Heart left ventricle (tissue), 16 donors: ENCODE results near the gene SLC7A4. TPM values are rescaled to one million over a fixed set of nuclear protein-coding genes. Genes with fewer than 3 reads are reported as not detected.
A peak's percentile ranks its signal among the peaks of the same experiment; 100 is the strongest.

ENCODE experiments used
- ATAC-seq, 4 donors: fragments of 200-7000 bp; cut with Tn5 transposase; one replicate each; pipeline ENCODE4 v1.9.1; 2020 to 2022; ENCODE audit warnings: moderate library complexity in 4 of 4, mild to moderate bottlenecking in 3 of 4, moderate number of reproducible peaks in 1 of 4
- DNase-seq, 5 donors: peaks; one replicate each; pipeline ENCODE4 v3.0.0-alpha.2; 2020
- H3K27ac ChIP-seq, 12 donors: fragments of 200-600 bp; sonication (generic) in 4 of 12; one replicate each; pipeline versions ENCODE4 v1.5.0 to v1.8.0; 2016 to 2022; ENCODE audit warnings: mild to moderate bottlenecking in 2 of 12
- H3K27me3 ChIP-seq, 9 donors: fragments of 200-600 bp; sonication (generic) in 2 of 9; one replicate each; pipeline versions ENCODE4 v1.5.1 to v1.8.0; 2016 to 2022; ENCODE audit warnings: mild to moderate bottlenecking in 3 of 9
- H3K36me3 ChIP-seq, 9 donors: fragments of 200-600 bp; sonication (generic) in 2 of 9; one replicate each; pipeline versions ENCODE4 v1.5.0 to v1.8.0; 2018 to 2022; ENCODE audit warnings: mild to moderate bottlenecking in 2 of 9
- H3K4me1 ChIP-seq, 12 donors: fragments of 200-600 bp; sonication (generic) in 4 of 12; one replicate each; pipeline versions ENCODE4 v1.5.0 to v1.8.0; 2016 to 2022; ENCODE audit warnings: mild to moderate bottlenecking in 3 of 12
- H3K4me3 ChIP-seq, 12 donors: fragments of 200-600 bp; sonication (generic) in 4 of 12; one replicate each; pipeline versions ENCODE4 v1.5.0 to v1.8.0; 2017 to 2022; ENCODE audit warnings: mild to moderate bottlenecking in 9 of 12, moderate library complexity in 4 of 12
- H3K9me3 ChIP-seq, 12 donors: fragments of 200-600 bp; sonication (generic) in 4 of 12; one replicate each; pipeline versions ENCODE4 v1.5.0 to v1.8.0; 2016 to 2022; ENCODE audit warnings: mild to moderate bottlenecking in 1 of 12
- POLR2A ChIP-seq, 2 donors: fragments of 450-650 bp; IDR thresholded peaks; one replicate each; pipeline ENCODE4 v1.6.1; 2017; ENCODE audit warnings: antibody characterized with exemption in 2 of 2, mild to moderate bottlenecking in 2 of 2, moderate library complexity in 2 of 2
- WGBS, 4 donors: extraction: QIAGEN DNeasy Blood & Tissue Kit in 2 of 4; methylation state at CpG; one replicate each; pipeline versions ENCODE4 v1.1.5 to v1.1.7; 2013 to 2018; 5-methylcytosine and 5-hydroxymethylcytosine counted together
- intact Hi-C, 10 donors: fragments of 100-400 bp; cut with DNase I; formaldehyde crosslinking; loops; one replicate each; pipeline versions ENCODE4 v1.11.1 to v1.14.2; 2022
- polyA plus RNA-seq, 2 donors: library from polyadenylated mRNA; stranded (reverse); fragments of 200-250 nt; gene quantifications; one replicate each; pipeline ENCODE4 v1.2.3, GENCODE V29; 2013
- total RNA-seq, 9 donors: library from RNA; depleted of rRNA in 2 of 9; stranded (reverse); fragments of >200 nt in 2 of 9; fragmentation: NEBNext Ultra II Directional in 3 of 9; extraction: Animal tissue kit (Norgen Biotek cat#: 25700) in 3 of 9; gene quantifications; one replicate each; pipeline versions ENCODE4 v1.1.0 to v1.2.4, GENCODE V29; 2016 to 2023
- TF ChIP-seq, protein P1 (sequence below), 12 donors: fragments of 200-600 bp; sonication (generic) in 4 of 12; IDR thresholded peaks; one replicate each; pipeline versions ENCODE4 v1.5.0 to v1.8.0; 2018 to 2022; ENCODE audit warnings: antibody characterized with exemption in 12 of 12, mild to moderate bottlenecking in 5 of 12
- donor health status: ischemic (EF 13 %, LVEDD 7.1; RV severe dilation, severe dysfunction).
- donor health status: healthy with polysubstance abuse.
- donor health status: DM: no; HTN: yes; CAD: no.
- donor health status: DM: no; HTN: no; CAD: no.
- donor health status: ischemic (EF 25% LVEDD 6.9; RV normal size, moderate dysfunction).
- donor health status: ischemic (EF 25% LVEDD 5.7; RV mildly dilated, moderate dysfunction).
- donor health status: healthy.
- donor health status: DM: yes; HTN: yes; CAD: no.
- donor health status: ischemic (EF 35%, LVEDD 5.7; RV mildly dilated, moderate dysfunction).
- donor health status: nonischemic (EF 11% LVEDD 7.7; RV severe dilation, severe dysfunction).
- donor health status: DM: yes; HTN: yes; CAD: no.
- donor health status: PGD.
- donor health status: ischemic (EF 29% LVEDD 5.4; RV normal size, mild dysfunction).
- donor health status: nonischemic (EF 23%, LVEDD 6.1; RV moderate dilation, normal function).

SLC7A4 gene
- total and polyA plus RNA-seq, 11 donors, result 0.24 to 2.8 (median 0.31) TPM; not detected in 8

DNA sequence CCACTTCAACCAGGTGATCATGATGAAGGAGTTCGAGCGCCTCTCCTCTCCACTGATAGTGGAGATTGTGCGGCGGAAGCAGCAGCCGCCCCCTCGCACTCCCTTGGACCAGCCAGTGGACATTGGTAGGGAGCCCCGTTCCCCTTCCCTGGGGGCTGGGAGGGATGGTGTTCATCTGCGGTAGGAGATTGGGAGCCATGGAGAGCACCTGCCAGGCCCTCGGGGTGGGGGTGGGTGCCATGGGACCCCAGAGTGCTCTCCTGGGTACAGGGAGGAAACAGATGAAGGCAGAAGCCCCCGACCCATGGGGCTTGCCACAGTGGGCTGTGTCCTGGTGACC lies 37.5 kb downstream of the SLC7A4 start:
- Histone ChIP-seq H3K4me3 (no peak overlapping the region), H3K4me1 (peaks cover 0 to 5% (median 2%) of the 10 kb centered on the region in 12 donors), H3K27me3 (no peaks in the 10 kb centered on the region), H3K27ac (no peak overlapping the region), H3K9me3 (no peaks in the 10 kb centered on the region), H3K36me3 (peaks cover 0 to 96% (median 68%) of the 10 kb centered on the region in 9 donors)
- no peak for TF ChIP-seq POLR2A (IDR thresholded peaks at IDR 0.05)
- TF ChIP-seq, protein P1, sequence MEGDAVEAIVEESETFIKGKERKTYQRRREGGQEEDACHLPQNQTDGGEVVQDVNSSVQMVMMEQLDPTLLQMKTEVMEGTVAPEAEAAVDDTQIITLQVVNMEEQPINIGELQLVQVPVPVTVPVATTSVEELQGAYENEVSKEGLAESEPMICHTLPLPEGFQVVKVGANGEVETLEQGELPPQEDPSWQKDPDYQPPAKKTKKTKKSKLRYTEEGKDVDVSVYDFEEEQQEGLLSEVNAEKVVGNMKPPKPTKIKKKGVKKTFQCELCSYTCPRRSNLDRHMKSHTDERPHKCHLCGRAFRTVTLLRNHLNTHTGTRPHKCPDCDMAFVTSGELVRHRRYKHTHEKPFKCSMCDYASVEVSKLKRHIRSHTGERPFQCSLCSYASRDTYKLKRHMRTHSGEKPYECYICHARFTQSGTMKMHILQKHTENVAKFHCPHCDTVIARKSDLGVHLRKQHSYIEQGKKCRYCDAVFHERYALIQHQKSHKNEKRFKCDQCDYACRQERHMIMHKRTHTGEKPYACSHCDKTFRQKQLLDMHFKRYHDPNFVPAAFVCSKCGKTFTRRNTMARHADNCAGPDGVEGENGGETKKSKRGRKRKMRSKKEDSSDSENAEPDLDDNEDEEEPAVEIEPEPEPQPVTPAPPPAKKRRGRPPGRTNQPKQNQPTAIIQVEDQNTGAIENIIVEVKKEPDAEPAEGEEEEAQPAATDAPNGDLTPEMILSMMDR (IDR thresholded peaks at IDR 0.05), result no peak
- DNase-seq (no peak), ATAC-seq (no peak)
- 87 to 98% (median 90%) methylated on average over 7 to 10 of the region's 10 CpGs for WGBS, 4 donors
- intact Hi-C loops, result loop anchor here in 1 of 10 donors (10.0 kb wide), 1 partner anchor 80 kb away; the partner anchor contains the start of gene CRKL

DNA sequence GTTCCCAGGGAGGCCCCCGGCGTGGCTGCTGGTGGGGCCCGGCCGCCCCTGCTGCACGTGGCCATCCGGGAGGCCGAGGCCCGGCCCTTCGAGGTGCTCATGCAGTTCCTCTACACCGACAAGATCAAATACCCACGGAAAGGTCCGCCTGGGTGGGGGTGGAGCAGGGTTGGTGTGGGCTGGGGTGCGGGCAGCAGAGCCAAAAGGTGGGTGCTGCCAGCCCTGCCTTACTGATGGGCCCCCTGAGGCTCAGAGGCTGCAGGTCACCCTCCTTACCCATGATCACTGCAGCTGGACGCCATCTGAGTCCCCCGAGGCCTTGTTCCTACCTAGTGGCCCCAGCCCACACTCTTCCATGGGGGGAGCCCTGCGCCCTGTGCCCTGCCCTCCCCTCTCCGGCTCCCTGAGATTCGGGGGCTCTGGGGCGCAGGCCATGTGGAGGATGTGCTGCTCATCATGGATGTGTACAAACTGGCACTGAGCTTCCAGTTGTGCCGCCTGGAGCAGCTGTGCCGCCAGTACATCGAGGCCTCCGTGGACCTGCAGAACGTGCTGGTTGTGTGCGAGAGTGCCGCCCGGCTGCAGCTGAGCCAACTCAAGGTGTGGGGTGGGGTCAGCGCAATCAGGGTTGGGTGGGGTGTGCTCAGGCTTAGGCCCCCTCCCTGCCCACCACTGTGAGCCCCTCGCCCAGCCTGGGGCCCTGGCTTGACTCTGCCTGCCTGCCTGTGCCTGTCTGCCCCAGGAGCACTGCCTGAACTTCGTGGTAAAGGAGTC lies 38.0 kb downstream of the SLC7A4 start:
- WGBS, 4 donors, result 92 to 95% (median 94%) methylated on average over 8 to 30 of the region's 30 CpGs
- DNase-seq, result peak in 1 of 5 donors; percentile 6

DNA sequence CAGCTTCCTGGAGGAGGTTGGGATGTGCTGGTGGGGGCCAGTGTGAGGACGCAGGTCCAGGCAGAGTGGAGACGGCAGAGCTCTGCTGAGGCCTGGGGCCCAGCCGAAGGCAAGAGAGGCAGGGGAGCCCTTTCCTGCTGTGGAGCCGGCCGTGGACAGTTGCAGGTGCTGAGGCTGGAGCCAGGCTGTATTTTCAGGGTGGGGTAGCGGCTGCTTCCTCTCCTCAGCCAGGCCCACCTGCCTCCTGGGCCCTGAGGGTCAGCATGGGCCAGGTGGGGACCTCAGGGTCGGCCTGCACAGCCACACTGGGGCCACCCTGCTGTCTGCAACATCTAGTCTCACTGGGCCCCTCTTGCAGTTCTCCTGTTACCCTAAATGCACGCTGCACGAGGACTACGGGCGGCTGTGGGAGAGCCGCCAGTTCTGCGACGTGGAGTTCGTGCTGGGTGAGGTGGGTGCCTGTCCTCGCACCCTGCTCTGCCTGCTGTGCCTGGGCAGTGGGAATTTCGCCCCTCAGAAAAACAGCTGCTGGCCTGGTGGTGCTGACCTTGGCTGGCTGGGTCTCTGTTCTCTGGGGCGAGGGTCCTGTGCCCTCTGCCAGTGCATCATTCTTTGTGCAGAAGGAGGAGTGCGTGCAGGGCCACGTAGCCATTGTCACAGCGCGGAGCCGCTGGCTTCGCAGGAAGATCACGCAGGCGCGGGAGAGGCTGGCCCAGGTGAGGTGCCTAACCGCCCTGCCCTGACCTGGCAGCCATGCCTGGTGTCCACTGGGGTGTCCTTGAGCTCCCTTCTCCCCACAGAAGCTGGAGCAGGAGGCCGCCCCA lies 38.8 kb downstream of the SLC7A4 start:
- no peak for ATAC-seq
- Histone ChIP-seq H3K9me3 (no peaks in the 10 kb centered on the region), H3K4me3 (no peak overlapping the region), H3K36me3 (peaks cover 0 to 88% (median 58%) of the 10 kb centered on the region in 9 donors), H3K27ac (no peak overlapping the region), H3K4me1 (no peaks in the 10 kb centered on the region), H3K27me3 (no peaks in the 10 kb centered on the region)
- intact Hi-C loops, result loop anchor here in 1 of 10 donors (10.0 kb wide), 1 partner anchor 79 kb away; the partner anchor contains the start of gene CRKL
- WGBS, 4 donors, result 95 to 99% (median 96%) methylated on average over 10 to 29 of the region's 29 CpGs
- TF ChIP-seq, protein P1 (IDR thresholded peaks at IDR 0.05), result no peak
- TF ChIP-seq POLR2A (IDR thresholded peaks at IDR 0.05), result no peak
- DNase-seq, result peak in 1 of 5 donors; percentile 5

More for the DNA sequence above, 38.0 kb downstream of the SLC7A4 start:
- H3K36me3 ChIP-seq, result peaks cover 0 to 91% (median 62%) of the 10 kb centered on the region in 9 donors
- no peak for TF ChIP-seq POLR2A (IDR thresholded peaks at IDR 0.05)
- TF ChIP-seq, protein P1 (IDR thresholded peaks at IDR 0.05), result no peak
- no peaks in the 10 kb centered on the region for H3K27me3 ChIP-seq
- no peaks in the 10 kb centered on the region for H3K9me3 ChIP-seq
- no peak overlapping the region for H3K4me3 ChIP-seq
- H3K27ac ChIP-seq, result no peak overlapping the region
- ATAC-seq, result no peak
- intact Hi-C loops, result loop anchor here in 1 of 10 donors (10.0 kb wide), 1 partner anchor 80 kb away; the partner anchor contains the start of gene CRKL
- no peaks in the 10 kb centered on the region for H3K4me1 ChIP-seq
